Measurements from ENCODE around the gene ELL. TPM values are rescaled to one million over a fixed set of nuclear protein-coding genes. Genes with fewer than 3 reads are reported as not detected.

ELL gene
- total RNA-seq, 1 donor from 2014 or later, result 23.6 TPM

DNA sequence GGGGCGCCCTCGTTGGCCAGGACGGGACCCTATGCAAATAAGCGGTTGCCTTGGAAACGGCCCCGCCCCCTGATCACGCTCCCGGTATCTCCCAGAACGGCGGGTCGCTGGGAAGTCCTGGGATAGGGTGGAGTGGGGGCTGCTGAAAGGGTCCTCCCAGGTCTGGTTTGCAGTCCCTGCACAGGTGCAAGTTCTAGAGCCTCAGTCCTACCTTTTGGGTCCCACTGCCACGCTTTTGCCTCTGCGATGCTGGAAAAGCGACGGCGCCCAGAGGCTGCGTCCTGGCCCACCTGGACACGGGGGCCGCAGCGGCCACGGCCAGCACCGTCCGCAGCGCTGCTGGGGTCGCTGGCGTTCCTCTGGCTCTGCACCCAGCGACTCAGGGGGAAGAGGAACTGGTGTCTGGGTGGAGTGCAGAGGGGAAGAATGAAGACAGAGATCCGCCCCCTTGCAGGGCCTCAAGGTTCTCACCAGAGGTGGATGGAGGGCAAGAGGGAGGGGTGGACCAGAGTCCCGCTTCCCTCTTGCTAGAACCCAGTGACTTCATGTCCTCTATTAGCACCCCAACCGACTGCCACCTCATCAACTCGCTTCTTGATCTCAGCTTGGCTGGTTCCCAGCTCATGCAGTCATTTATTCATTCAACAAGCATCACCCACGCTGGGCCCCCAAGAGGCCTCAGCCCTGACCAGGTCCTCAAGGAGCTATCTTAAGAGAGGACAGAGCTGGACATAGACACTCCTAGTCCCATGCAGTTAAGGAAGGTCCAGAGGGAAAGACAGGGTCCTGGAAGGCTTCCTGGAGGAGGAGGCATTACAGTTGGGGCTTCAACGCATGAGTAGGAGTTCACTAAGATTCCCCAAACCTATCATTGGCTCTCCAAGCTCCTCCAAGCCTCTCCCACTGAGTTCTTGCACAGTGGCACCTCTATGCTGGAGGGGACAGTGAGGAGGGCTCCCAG is 124.3 kb downstream of the ELL start, which contains the start of gene LRRC25:
Gene LRRC25 (minus strand): TSS at position 381 of the 961 bp plus-strand sequence. CDS start 659 bp downstream, outside the sequence.
- Mint-ChIP-seq H3K4me1 (ENCODE audit: low read depth) (peaks cover 13% of the 10 kb centered on the region), H3K27ac (no peak within 1 kb of the TSS), H3K4me3 (no peak within 1 kb of the TSS), H3K36me3 (ENCODE audit: low read depth) (no peaks in the 10 kb centered on the region), H3K27me3 (ENCODE audit: insufficient read depth) (peaks cover 8% of the 10 kb centered on the region), H3K9me3 (no peaks in the 10 kb centered on the region)
- DNase-seq (ENCODE audit: low spot score), result no peak
- intact Hi-C loops (cut with micrococcal nuclease), result loop anchor here (1.0 kb wide), 1 partner anchor 9 kb away; no protein-coding TSS in a partner anchor

GRCh38 chr19:18396471-18397241 is 125.2 kb downstream of the ELL start:
- peaks cover 6% of the 10 kb centered on the region for H3K27me3 Mint-ChIP-seq (ENCODE audit: insufficient read depth)
- intact Hi-C loops (cut with micrococcal nuclease), result loop anchor here (1.0 kb wide), 1 partner anchor 8 kb away; no protein-coding TSS in a partner anchor

DNA sequence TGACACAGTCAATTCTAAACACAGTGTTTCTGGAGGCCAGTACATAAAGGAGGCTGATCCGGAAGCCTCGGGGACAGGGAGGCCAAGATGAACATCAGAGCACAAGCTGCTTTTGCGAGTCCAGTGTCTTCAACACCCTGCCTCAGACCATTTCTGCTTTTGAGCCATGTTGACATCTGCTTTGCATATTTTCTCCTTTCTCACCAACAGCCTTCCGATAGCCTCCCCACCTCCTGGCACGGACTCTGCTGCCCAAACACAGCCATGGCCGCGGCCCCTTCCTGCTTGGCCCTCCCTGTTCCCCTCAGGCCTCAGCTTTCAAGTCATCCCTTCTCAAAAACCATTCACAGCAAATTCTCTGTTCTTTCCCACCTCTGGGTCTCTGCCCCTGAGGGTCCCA is 128.0 kb downstream of the ELL start:
- Mint-ChIP-seq H3K27me3 (ENCODE audit: insufficient read depth) (peaks cover 24% of the 10 kb centered on the region), H3K4me3 (no peak overlapping the region), H3K9me3 (no peaks in the 10 kb centered on the region), H3K27ac (no peak overlapping the region), H3K4me1 (ENCODE audit: low read depth) (no peaks in the 10 kb centered on the region), H3K36me3 (ENCODE audit: low read depth) (no peaks in the 10 kb centered on the region)
- no peak for DNase-seq (ENCODE audit: low spot score)
- intact Hi-C loops (cut with micrococcal nuclease), result loop anchor here (5.0 kb wide), 1 partner anchor 167 kb away; the partner anchor contains the start of gene PDE4C

More at GRCh38 chr19:18396471-18397241, 125.2 kb downstream of the ELL start:
- no peak overlapping the region for H3K27ac Mint-ChIP-seq
- H3K4me1 Mint-ChIP-seq (ENCODE audit: low read depth), result peaks cover 11% of the 10 kb centered on the region
- no peaks in the 10 kb centered on the region for H3K9me3 Mint-ChIP-seq
- H3K36me3 Mint-ChIP-seq (ENCODE audit: low read depth), result no peaks in the 10 kb centered on the region
- no peak overlapping the region for H3K4me3 Mint-ChIP-seq
- no peak for DNase-seq (ENCODE audit: low spot score)

DNA sequence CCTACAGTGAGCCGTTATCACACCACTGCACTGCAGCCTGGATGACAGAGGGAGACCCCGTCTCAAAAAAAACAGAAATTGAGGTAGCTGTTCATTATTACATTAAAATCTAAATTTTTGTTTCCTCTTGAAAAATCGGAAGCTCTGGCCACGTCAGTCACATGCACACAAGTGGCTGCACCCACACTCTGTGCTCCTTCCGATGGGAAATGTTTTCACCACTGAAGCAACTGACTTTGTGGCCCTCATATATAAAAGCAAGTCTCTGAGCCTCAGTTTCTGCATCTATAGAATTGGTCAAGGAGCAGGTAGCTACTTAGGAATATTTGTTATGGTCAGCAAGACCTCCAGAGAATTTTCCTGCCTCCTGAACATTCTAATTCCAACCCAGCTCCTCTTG is 128.9 kb downstream of the ELL start:
- Mint-ChIP-seq H3K27me3 (ENCODE audit: insufficient read depth) (peaks cover 32% of the 10 kb centered on the region), H3K9me3 (no peaks in the 10 kb centered on the region), H3K27ac (no peak overlapping the region), H3K4me1 (ENCODE audit: low read depth) (peaks cover 5% of the 10 kb centered on the region), H3K36me3 (ENCODE audit: low read depth) (no peaks in the 10 kb centered on the region), H3K4me3 (no peak overlapping the region)
- DNase-seq (ENCODE audit: low spot score), result no peak
- intact Hi-C loops (cut with micrococcal nuclease), result loop anchor here (5.0 kb wide), 1 partner anchor 166 kb away; the partner anchor contains the start of gene PDE4C

Other genes with a start within 250 kb of the ELL start
- 2.8 and 3.2 TPM in 2 replicates for gene IQCN, start 247.6 kb downstream of the ELL start, total RNA-seq
- gene JUND, start 240.4 kb downstream of the ELL start, total RNA-seq, result 431 and 455 TPM in 2 replicates
- 198 and 200 TPM in 2 replicates for gene LSM4, start 199.0 kb downstream of the ELL start, total RNA-seq
- 17.9 and 21.5 TPM in 2 replicates for gene PGPEP1, start 181.5 kb downstream of the ELL start, total RNA-seq
- gene GDF15, start 135.9 kb downstream of the ELL start, total RNA-seq, result not detected in 2 replicates
- gene LRRC25, start 124.4 kb downstream of the ELL start, total RNA-seq, result not detected in 2 replicates
- gene SSBP4, start 102.7 kb downstream of the ELL start, total RNA-seq, result 135 and 141 TPM in 2 replicates
- gene ISYNA1, start 83.9 kb downstream of the ELL start, total RNA-seq, result 9.0 and 10.7 TPM in 2 replicates
- gene FKBP8, start 21.5 kb upstream of the ELL start, total RNA-seq, result 163 and 167 TPM in 2 replicates
- 128 and 133 TPM in 2 replicates for gene KXD1, start 35.8 kb upstream of the ELL start, total RNA-seq
- 1,472 and 1,500 TPM in 2 replicates for gene UBA52, start 49.8 kb upstream of the ELL start, total RNA-seq
- gene REX1BD, start 66.7 kb upstream of the ELL start, total RNA-seq, result 134 and 135 TPM in 2 replicates
- not detected in 2 replicates for gene CRLF1, start 84.7 kb upstream of the ELL start, total RNA-seq
- 0.10 and 0.17 TPM in 2 replicates for gene TMEM59L, start 90.8 kb upstream of the ELL start, total RNA-seq
- 12.7 and 16.0 TPM in 2 replicates for gene KLHL26, start 115.0 kb upstream of the ELL start, total RNA-seq
- gene CRTC1, start 161.6 kb upstream of the ELL start, total RNA-seq, result 6.1 and 7.6 TPM in 2 replicates

Data from activated T-helper 1 cell treated with anti-CD3 and anti-CD28 coated beads, Interleukin-12 subunit alpha, Interleukin-12 subunit beta, Interleukin-2, Interleukin-4 antibody, amounts not matched to agents 30 ng/mL and 10 ng/mL and 1 ng/mL, durations not matched to agents 14 hours and 24 hours and 36 hours (primary cell).